GM19328 (cell line): ENCODE data around the gene NIPAL4.
"Not testable (repeated sequence)": the region's sequence is repeated elsewhere in the genome, so short reads cannot be mapped to it uniquely, and the experiment has no call there.

Source experiments
- ATAC-seq: cut with Tn5 transposase; IDR thresholded peaks from one replicate; pipeline ENCODE4 v1.9.1; 2021; ENCODE audit warnings: mild to moderate bottlenecking, moderate library complexity; ENCODE audit not compliant: unreplicated experiment

The NIPAL4 gene

GRCh38 chr5:157459715-157460599, at the start of gene NIPAL4:
TSS of gene NIPAL4 (plus strand) at chr5:157460213. CDS start at chr5:157460321, 108 bp downstream.
- no peak for ATAC-seq

GRCh38 chr5:157415838-157416237, 44.2 kb upstream of the NIPAL4 start:
- ATAC-seq = no peak

GRCh38 chr5:157419521-157419920, 40.5 kb upstream of the NIPAL4 start:
- ATAC-seq = not testable (repeated sequence)

GRCh38 chr5:157429920-157430319, 30.1 kb upstream of the NIPAL4 start:
- not testable (repeated sequence) for ATAC-seq

- ATAC-seq = no peak
Observed at GRCh38 chr5:157431544-157432200, 28.3 kb upstream of the NIPAL4 start.

- ATAC-seq = no peak
Observed at GRCh38 chr5:157434096-157434495, 25.9 kb upstream of the NIPAL4 start.

- ATAC-seq = no peak
Observed at GRCh38 chr5:157443041-157443549, 16.9 kb upstream of the NIPAL4 start.

- no peak for ATAC-seq
Observed at GRCh38 chr5:157444224-157444623, 15.8 kb upstream of the NIPAL4 start.

- ATAC-seq = no peak
Observed at GRCh38 chr5:157445745-157446411, 14.1 kb upstream of the NIPAL4 start.

GRCh38 chr5:157446412-157446935, 13.5 kb upstream of the NIPAL4 start:
- ATAC-seq = no peak

GRCh38 chr5:157447201-157447637, 12.8 kb upstream of the NIPAL4 start:
- no peak for ATAC-seq

- no peak for ATAC-seq
Observed at GRCh38 chr5:157449011-157449723, 10.8 kb upstream of the NIPAL4 start.

- ATAC-seq = no peak
Observed at GRCh38 chr5:157450024-157450423, 10.0 kb upstream of the NIPAL4 start.

GRCh38 chr5:157451806-157452205, 8.2 kb upstream of the NIPAL4 start:
- ATAC-seq = no peak

GRCh38 chr5:157454273-157454672, 5.7 kb upstream of the NIPAL4 start:
- ATAC-seq = no peak

- no peak for ATAC-seq
Observed at GRCh38 chr5:157455057-157455456, 5.0 kb upstream of the NIPAL4 start.

GRCh38 chr5:157456301-157456700, 3.7 kb upstream of the NIPAL4 start:
- ATAC-seq = no peak

- no peak for ATAC-seq
Observed at GRCh38 chr5:157457391-157457790, 2.6 kb upstream of the NIPAL4 start.

GRCh38 chr5:157458835-157459234, 1.2 kb upstream of the NIPAL4 start:
- no peak for ATAC-seq
